Vagina (tissue), 2 donors: ENCODE measurements around the gene PDXK.

Source experiments
- POLR2A ChIP-seq, 2 donors: fragments of 450-650 bp; IDR thresholded peaks; one replicate each; pipeline ENCODE4 v1.6.1; 2017; ENCODE audit warnings: antibody characterized with exemption in 2 of 2, mild to moderate bottlenecking in 2 of 2, moderate library complexity in 2 of 2
- POLR2AphosphoS5 ChIP-seq, 2 donors: sonication (generic); formaldehyde crosslinking; IDR thresholded peaks; one replicate each; pipeline ENCODE4 v1.9.0; 2017; ENCODE audit warnings: antibody characterized with exemption in 2 of 2, mild to moderate bottlenecking in 2 of 2, low read depth in 1 of 2; ENCODE audit not compliant: insufficient read depth in 1 of 2
- TF ChIP-seq, protein P1 (sequence below), 3 experiments: fragments of 450-650 bp in 2 of 3; fragments of 200-600 bp in 1 of 3; sonication (generic) in 1 of 3; IDR thresholded peaks; one replicate each; pipeline ENCODE4 v1.5.1; 2017 to 2019; ENCODE audit warnings: antibody characterized with exemption in 3 of 3, mild to moderate bottlenecking in 2 of 3, moderate library complexity in 2 of 3

DNA sequence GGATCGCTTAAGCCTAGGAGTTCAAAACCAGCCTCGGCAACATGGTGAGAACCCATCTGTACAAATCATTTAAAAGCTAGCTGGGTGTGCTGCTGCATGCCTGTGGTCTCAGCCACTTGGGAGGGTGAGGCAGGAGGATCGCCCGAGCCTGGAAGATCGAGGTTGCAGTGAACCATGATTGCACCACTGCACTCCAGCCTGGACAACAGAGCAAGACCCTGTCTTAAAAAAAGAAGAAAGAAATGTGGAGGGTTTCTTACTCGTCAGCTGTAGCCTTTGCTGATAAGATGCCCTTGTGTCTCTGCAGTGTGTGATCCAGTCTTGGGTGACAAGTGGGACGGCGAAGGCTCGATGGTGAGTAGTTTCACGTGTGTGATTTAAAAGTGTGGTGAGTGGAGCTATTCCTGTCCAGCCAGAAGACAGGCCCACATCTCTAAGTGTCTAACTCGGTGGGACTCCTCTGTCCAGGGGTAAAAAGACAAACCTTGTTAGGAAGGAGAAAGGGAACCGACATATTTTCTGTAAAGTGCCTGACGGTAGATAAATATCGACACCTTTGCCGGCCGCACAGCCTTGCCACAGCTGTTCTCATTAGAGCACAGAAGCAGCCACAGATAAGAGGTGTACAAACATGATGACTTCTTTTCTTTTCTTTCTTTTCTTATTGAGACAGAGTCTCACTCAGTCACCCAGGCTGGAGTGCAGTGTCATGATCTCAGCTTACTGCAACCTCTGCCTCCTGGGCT, 27.0 kb downstream of the PDXK start:
- TF ChIP-seq, protein P1, sequence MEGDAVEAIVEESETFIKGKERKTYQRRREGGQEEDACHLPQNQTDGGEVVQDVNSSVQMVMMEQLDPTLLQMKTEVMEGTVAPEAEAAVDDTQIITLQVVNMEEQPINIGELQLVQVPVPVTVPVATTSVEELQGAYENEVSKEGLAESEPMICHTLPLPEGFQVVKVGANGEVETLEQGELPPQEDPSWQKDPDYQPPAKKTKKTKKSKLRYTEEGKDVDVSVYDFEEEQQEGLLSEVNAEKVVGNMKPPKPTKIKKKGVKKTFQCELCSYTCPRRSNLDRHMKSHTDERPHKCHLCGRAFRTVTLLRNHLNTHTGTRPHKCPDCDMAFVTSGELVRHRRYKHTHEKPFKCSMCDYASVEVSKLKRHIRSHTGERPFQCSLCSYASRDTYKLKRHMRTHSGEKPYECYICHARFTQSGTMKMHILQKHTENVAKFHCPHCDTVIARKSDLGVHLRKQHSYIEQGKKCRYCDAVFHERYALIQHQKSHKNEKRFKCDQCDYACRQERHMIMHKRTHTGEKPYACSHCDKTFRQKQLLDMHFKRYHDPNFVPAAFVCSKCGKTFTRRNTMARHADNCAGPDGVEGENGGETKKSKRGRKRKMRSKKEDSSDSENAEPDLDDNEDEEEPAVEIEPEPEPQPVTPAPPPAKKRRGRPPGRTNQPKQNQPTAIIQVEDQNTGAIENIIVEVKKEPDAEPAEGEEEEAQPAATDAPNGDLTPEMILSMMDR (IDR thresholded peaks at IDR 0.05) = no peak
- TF ChIP-seq POLR2A (IDR thresholded peaks at IDR 0.05) = no peak
- TF ChIP-seq POLR2AphosphoS5 (IDR thresholded peaks at IDR 0.05; ENCODE audit: insufficient read depth in 1 of 2, low read depth in 1 of 2) = no peak
